ENCODE measurements around the gene GSTCD.

GRCh38 chr4:105894660-105895582, 186.3 kb downstream of the GSTCD start, which contains the start of gene NPNT:
- TF ChIP-seq NR1H2 (CRISPR knock-in tag; IDR thresholded peaks at IDR 0.05) (no peak), E2F1 (CRISPR knock-in tag; IDR thresholded peaks at IDR 0.05) (no peak), CTCF (IDR thresholded peaks at IDR 0.05) (no peak), ATF3 (CRISPR knock-in tag; conservative IDR thresholded peaks at IDR 0.05) (no peak), CREM (CRISPR knock-in tag; IDR thresholded peaks at IDR 0.05) (no peak), SMAD4 (CRISPR knock-in tag; IDR thresholded peaks at IDR 0.05) (no peak)

All from WTC11 (cell line).